ENCODE data around the gene BAG3. TPM values are rescaled to one million over a fixed set of nuclear protein-coding genes. Genes with fewer than 3 reads are reported as not detected.

BAG3 gene
- total RNA-seq, 2 experiments from 2014 or later = 27.1 to 27.6 TPM

DNA sequence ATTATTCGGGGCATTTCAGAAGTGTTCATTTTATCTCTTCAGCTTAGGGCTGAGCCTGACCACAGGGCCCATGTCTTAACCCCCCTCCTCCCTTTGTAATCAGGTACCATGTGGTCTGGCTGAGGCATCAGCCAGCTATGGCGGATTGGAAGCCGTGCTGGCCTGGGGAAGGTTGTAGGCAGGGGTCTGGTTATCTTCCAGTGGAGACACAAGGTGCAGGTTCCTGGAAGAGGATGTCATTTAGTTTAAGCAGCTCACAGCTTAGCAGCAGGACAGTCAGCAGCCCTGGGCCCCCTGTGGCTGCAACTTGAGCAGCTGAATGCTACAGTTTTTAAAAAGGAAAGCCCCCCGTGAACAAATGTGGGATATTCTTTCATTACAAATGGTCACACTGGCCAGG, 22.1 kb downstream of the BAG3 start:
- ChIA-PET CTCF (interaction anchor here (0.7 to 2.3 kb wide), 2 partner anchors 10 to 12 kb away, joined by 3 to 6 read pairs; no protein-coding TSS in a partner anchor), POLR2A (no interaction called here)
- no peaks in the 10 kb centered on the region for H3K27me3 Mint-ChIP-seq
- DNase-seq = no peak
- peaks cover 2% of the 10 kb centered on the region for H3K4me1 Mint-ChIP-seq
- H3K27ac Mint-ChIP-seq = peak overlapping the region; percentile 4
- H3K4me3 Mint-ChIP-seq = no peak overlapping the region
- peaks cover 49% of the 10 kb centered on the region for H3K36me3 Mint-ChIP-seq (ENCODE audit: low read depth)
- H3K9me3 Mint-ChIP-seq = no peaks in the 10 kb centered on the region

DNA sequence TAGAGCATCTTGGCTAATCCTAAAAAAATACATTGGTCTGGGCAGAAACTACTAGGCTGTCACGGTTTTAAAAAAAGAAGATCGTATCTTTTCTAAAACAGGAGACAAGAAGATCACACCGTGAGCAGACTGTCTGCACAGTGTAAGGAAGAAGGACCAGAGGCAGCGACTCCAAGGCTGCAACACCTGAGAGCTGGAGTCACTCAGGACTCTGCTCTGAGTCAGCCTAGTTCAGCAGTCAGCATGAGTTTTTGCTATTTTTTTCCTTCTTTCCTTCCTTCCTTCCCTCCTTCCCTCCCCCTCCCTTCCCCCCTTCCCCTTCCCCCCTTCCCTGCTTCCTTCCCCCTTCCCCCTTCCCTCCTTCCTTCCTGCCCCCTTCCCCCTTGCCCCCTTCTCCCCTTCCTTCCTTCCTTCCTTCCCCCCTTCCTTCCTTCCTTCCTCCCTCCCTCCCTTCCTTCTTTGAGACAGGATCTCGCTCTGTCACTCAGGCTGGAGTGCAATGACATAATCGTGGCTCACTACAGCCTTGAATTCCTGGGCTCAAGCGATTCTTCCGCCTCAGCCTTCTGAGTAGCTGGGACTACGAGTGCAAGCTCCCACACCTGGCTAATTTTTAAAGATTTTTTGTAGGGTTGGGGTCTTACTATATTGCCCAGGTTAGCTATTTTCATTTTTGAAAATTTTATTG, 24.4 kb downstream of the BAG3 start:
- Mint-ChIP-seq H3K27ac (no peak overlapping the region), H3K9me3 (no peaks in the 10 kb centered on the region), H3K4me3 (no peak overlapping the region), H3K27me3 (no peaks in the 10 kb centered on the region), H3K36me3 (ENCODE audit: low read depth) (peaks cover 48% of the 10 kb centered on the region), H3K4me1 (peaks cover 2% of the 10 kb centered on the region)
- DNase-seq = no peak
- ChIA-PET CTCF (interaction anchor here (1.3 to 1.7 kb wide), 2 partner anchors 10 to 11 kb away, joined by 4 to 5 read pairs; no protein-coding TSS in a partner anchor), POLR2A (no interaction called here)

- Mint-ChIP-seq H3K4me3 (no peak overlapping the region), H3K27ac (no peak overlapping the region)
- CTCF ChIA-PET = no interaction called here
These were observed 25.9 kb downstream of the BAG3 start for GRCh38 chr10:119677126-119677525.

DNA sequence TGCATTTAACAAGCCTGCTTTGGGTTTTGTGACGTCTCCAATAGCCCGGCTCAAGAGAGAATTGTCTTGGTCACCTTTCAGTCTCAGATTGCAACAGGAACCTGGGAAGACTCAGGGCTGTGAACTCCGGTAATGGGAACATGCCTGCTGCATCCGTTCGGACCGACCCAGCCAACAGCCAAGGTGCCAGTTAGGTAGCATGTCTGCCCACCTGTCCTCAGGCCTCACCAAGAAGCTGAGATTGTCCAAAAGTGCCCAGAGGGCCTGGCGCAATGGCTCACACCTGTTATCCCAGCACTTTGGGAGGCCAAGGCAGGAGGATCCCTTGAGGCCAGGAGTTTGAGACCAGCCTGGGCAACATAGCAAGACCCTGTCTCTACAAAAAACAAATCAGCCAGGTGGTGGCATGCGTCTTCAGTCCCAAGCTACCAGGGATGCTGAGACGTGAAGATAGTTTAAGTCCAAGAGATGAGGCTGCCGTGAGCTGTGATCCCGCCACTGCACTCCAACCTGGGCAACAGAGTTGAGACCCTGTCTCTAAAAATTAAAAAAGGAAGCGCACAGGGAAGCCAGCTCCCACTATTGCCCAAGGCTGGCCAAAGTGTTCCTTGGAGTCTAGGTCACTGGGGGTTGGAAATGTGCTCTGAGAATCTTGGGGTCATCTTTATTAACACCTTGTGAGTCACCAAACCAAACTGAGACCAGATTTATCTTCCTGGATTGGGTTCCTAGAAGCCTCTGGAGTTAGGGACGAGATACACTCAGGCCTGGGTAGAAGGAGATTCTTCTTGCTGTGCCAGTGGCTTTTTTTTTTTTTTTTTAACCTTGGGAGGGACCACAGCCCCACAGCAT, 26.9 kb downstream of the BAG3 start:
- POLR2A ChIA-PET = no interaction called here
- DNase-seq = no peak
- H3K9me3 Mint-ChIP-seq = no peaks in the 10 kb centered on the region
- peaks cover 10% of the 10 kb centered on the region for H3K4me1 Mint-ChIP-seq
- H3K36me3 Mint-ChIP-seq (ENCODE audit: low read depth) = peaks cover 28% of the 10 kb centered on the region
- H3K27me3 Mint-ChIP-seq = peaks cover 2% of the 10 kb centered on the region
- CTCF ChIA-PET = no interaction called here
- H3K4me3 Mint-ChIP-seq = no peak overlapping the region
- no peak overlapping the region for H3K27ac Mint-ChIP-seq

More at GRCh38 chr10:119677126-119677525, 25.9 kb downstream of the BAG3 start:
- POLR2A ChIA-PET = no interaction called here
- Mint-ChIP-seq H3K4me1 (peaks cover 9% of the 10 kb centered on the region), H3K9me3 (no peaks in the 10 kb centered on the region), H3K36me3 (ENCODE audit: low read depth) (peaks cover 37% of the 10 kb centered on the region), H3K27me3 (peaks cover 2% of the 10 kb centered on the region)
- no peak for DNase-seq

DNA sequence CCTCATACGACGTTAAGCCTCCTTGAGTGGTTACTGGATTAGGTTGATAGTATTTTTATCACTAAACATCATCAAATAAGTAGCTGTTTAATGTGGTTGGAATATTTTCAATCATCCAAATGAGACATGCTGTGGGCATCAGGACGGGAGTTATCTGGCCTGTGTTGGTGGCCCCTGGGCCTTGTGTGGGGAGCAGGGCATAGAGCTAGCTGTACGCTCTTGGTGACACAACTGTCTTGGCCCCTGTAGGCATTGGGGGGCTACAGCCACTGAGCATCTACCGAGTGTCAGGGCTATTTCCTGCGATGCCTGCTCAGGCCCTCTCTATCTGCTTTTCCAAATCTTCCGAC, 28.3 kb downstream of the BAG3 start:
- Mint-ChIP-seq H3K4me1 (peaks cover 10% of the 10 kb centered on the region), H3K27ac (no peak overlapping the region), H3K36me3 (ENCODE audit: low read depth) (peaks cover 18% of the 10 kb centered on the region), H3K27me3 (peaks cover 2% of the 10 kb centered on the region), H3K4me3 (no peak overlapping the region), H3K9me3 (no peaks in the 10 kb centered on the region)
- ChIA-PET POLR2A (no interaction called here), CTCF (interaction anchor here (0.6 to 1.0 kb wide), 2 partner anchors 15 to 70 kb away, joined by 3 read pairs; no protein-coding TSS in a partner anchor)
- no peak for DNase-seq

GRCh38 chr10:119680050-119680449, 28.9 kb downstream of the BAG3 start:
- Mint-ChIP-seq H3K9me3 (no peaks in the 10 kb centered on the region), H3K27me3 (peaks cover 2% of the 10 kb centered on the region), H3K4me3 (no peak overlapping the region), H3K4me1 (peaks cover 10% of the 10 kb centered on the region), H3K27ac (no peak overlapping the region), H3K36me3 (ENCODE audit: low read depth) (peaks cover 17% of the 10 kb centered on the region)
- ChIA-PET CTCF (interaction anchor here (1.0 kb wide), 1 partner anchor 15 kb away, joined by 3 read pairs; no protein-coding TSS in a partner anchor), POLR2A (no interaction called here)
- no peak for DNase-seq

DNA sequence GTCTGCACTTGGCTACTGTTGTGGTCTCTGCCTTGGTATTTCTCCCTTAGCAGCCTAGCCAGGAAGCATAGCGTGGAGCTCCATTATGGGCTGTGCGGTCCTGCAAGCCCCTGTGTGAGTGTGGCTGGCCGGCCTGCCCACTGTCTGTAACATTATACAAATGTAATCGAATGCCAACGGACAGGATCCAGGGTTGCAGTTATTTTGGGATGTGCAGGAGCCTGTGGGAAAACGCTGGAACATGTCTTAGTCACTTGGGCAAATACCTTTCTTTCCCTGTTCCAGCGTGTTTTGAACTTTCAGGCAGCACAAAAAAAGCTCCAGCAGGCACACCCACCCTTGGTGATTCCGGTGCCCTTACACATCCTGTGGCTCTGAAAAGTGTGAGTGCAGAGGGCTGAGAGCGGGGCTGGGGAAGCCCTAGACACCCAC, 29.5 kb downstream of the BAG3 start:
- DNase-seq = no peak
- peaks cover 17% of the 10 kb centered on the region for H3K36me3 Mint-ChIP-seq (ENCODE audit: low read depth)
- H3K27ac Mint-ChIP-seq = no peak overlapping the region
- H3K4me3 Mint-ChIP-seq = no peak overlapping the region
- peaks cover 2% of the 10 kb centered on the region for H3K27me3 Mint-ChIP-seq
- no peaks in the 10 kb centered on the region for H3K9me3 Mint-ChIP-seq
- ChIA-PET POLR2A (no interaction called here), CTCF (no interaction called here)
- peaks cover 10% of the 10 kb centered on the region for H3K4me1 Mint-ChIP-seq

DNA sequence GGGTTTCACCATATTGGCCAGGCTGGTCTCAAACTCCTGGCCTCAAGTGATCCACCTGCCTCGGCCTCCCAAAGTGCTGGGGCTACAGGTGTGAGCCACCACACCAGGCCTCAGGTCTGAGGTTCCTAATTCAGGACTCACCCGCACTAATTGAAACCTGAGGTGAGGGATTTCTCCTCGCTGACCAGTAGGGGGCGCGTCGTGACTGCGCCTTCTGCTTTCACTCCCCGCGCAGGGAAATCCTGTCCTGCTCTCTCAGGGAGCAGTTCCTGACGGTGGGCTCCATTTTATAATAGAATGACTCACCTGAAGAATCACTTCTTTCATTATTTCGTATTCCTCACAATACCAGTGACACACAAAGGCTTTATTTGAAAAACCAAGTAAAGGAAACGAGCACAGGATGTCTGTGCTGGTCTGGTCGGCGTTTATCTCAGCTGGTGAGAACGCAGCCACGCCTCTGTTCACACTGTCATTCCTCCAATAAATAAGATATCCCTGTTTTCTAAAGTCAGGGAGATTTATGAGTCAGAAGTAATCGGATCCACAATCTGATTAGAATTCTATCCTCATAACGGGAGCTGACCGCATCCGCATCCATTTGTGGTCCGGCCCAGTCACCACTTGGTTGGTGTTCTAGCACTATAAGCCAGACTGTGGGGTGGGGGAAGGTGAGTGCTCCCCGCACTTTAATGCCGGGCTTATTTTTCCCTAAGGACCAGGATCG, 35.4 kb downstream of the BAG3 start:
- Mint-ChIP-seq H3K27ac (peak overlapping the region; percentile 52), H3K4me1 (peaks cover 21% of the 10 kb centered on the region), H3K36me3 (ENCODE audit: low read depth) (no peaks in the 10 kb centered on the region), H3K4me3 (peak overlapping the region; percentile 40), H3K9me3 (no peaks in the 10 kb centered on the region), H3K27me3 (peaks cover 2% of the 10 kb centered on the region)
- ChIA-PET CTCF (interaction anchor here (0.7 to 3.3 kb wide), 16 partner anchors 12 to 291 kb away, joined by 3 to 14 read pairs (median 4); no protein-coding TSS in a partner anchor), POLR2A (no interaction called here)
- DNase-seq = peak; percentile 80

DNA sequence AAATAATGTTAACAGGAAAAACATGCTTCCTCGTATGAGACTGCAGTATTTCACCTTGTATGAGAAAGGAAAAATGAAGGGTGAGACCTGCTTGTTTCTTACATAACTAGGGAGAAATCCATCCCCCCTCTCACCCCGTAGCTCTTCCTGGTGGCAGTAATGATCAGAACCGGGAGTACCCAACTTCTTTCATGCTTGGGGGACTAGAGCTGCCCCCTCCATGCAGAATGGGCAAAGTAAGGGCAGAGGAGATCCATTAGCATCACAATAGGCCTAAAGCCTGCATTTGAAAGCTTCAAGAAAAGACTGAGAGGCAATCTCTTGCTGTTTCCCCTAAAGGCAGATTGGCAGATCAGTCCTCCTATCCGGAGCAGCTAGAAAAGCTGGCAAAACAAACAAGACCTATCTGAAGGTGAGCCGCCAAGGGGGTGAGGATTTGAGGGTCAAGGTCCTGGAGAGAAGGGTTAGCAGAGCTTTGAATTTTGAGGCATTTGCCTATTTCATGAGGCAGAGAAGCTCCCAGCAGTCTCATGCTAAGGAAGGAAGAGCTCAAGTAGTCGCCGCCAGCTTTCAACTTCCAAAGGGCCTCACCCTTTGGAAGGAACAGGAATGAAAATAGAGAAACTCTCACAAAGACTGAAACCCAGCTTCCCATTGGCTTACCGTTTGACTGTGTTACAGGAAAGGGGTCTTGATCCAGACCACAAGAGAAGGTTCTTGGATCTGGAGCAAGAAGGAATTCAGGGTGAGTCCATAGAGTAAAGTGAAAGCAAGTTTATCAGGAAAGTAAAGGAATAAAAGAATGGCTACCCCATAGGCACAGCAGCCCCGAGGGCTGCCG, 36.2 kb downstream of the BAG3 start:
- no peak overlapping the region for H3K4me3 Mint-ChIP-seq

GRCh38 chr10:119688033-119688508, 36.9 kb downstream of the BAG3 start:
- H3K27ac Mint-ChIP-seq = no peak overlapping the region
- no peak for DNase-seq
- no peaks in the 10 kb centered on the region for H3K36me3 Mint-ChIP-seq (ENCODE audit: low read depth)
- no peaks in the 10 kb centered on the region for H3K27me3 Mint-ChIP-seq
- ChIA-PET CTCF (interaction anchor here (0.7 to 2.3 kb wide), 5 partner anchors 14 to 172 kb away, joined by 3 to 14 read pairs (median 4); no protein-coding TSS in a partner anchor), POLR2A (no interaction called here)
- no peaks in the 10 kb centered on the region for H3K9me3 Mint-ChIP-seq
- H3K4me3 Mint-ChIP-seq = no peak overlapping the region
- peaks cover 16% of the 10 kb centered on the region for H3K4me1 Mint-ChIP-seq

More for the DNA sequence above, 36.2 kb downstream of the BAG3 start:
- peaks cover 16% of the 10 kb centered on the region for H3K4me1 Mint-ChIP-seq
- DNase-seq = no peak
- no peak overlapping the region for H3K27ac Mint-ChIP-seq
- ChIA-PET CTCF (interaction anchor here (0.7 to 3.3 kb wide), 15 partner anchors 11 to 292 kb away, joined by 3 to 14 read pairs (median 3); no protein-coding TSS in a partner anchor), POLR2A (no interaction called here)
- no peaks in the 10 kb centered on the region for H3K27me3 Mint-ChIP-seq
- H3K9me3 Mint-ChIP-seq = no peaks in the 10 kb centered on the region
- H3K36me3 Mint-ChIP-seq (ENCODE audit: low read depth) = no peaks in the 10 kb centered on the region

DNA sequence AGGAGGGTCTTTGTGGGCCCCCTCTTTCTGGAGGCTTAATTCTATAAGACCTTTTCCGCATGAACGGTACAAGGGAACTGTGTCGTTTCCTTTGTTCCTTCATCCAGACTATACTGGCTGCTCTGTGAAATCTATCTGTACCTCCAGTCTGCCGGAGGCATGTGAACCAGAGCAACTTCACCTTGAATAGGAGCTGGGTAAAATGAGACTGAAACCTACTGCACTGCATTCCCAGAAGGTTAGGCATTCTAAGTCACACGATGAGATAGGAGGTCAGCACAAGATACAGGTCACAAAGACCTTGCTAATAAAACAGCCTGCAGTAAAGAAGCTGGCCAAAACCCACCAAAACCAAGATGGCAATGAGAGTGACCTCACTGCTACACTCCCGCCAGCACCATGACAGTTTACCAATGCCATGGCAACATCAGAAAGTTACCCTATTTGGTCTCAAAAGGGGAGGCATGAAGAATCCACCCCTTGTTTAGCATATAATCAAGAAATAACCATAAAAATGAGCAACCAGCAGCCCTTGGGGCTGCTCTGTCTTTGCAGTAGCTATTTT, 37.9 kb downstream of the BAG3 start:
- no peak for DNase-seq
- H3K9me3 Mint-ChIP-seq = no peaks in the 10 kb centered on the region
- no peaks in the 10 kb centered on the region for H3K36me3 Mint-ChIP-seq (ENCODE audit: low read depth)
- H3K4me1 Mint-ChIP-seq = peaks cover 17% of the 10 kb centered on the region
- H3K4me3 Mint-ChIP-seq = no peak overlapping the region
- POLR2A ChIA-PET = no interaction called here
- CTCF ChIA-PET = interaction anchor here (0.6 to 0.8 kb wide), 2 partner anchors 15 to 170 kb away, joined by 3 read pairs; no protein-coding TSS in a partner anchor
- no peaks in the 10 kb centered on the region for H3K27me3 Mint-ChIP-seq
- no peak overlapping the region for H3K27ac Mint-ChIP-seq

DNA sequence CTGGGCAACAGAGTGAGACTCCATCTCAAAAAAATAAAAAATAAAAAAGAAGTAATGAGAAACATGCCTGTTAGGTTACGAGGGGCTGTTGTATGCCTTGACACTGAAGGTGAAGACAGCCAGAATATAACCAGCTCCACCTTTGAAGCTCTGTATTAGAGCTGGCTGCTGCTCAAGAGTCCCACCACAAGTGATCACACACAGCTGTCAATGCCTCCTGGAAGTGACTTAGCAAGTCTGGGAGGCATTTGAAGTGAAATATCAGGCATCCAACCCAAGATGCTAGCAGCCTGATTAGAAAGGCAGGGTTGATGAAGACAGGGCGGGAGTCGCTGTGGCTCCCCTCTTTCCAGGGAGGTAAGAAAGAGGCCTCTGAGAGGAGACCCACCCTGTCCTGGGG, 40.5 kb downstream of the BAG3 start:
- no peak overlapping the region for H3K27ac Mint-ChIP-seq

More for the DNA sequence above, 40.5 kb downstream of the BAG3 start:
- no peaks in the 10 kb centered on the region for H3K9me3 Mint-ChIP-seq
- no peak overlapping the region for H3K4me3 Mint-ChIP-seq
- ChIA-PET POLR2A (no interaction called here), CTCF (no interaction called here)
- DNase-seq = no peak
- H3K27me3 Mint-ChIP-seq = peaks cover 2% of the 10 kb centered on the region
- H3K36me3 Mint-ChIP-seq (ENCODE audit: low read depth) = no peaks in the 10 kb centered on the region
- peaks cover 12% of the 10 kb centered on the region for H3K4me1 Mint-ChIP-seq

Data from activated CD4-positive, alpha-beta T cell treated with anti-CD3 and anti-CD28 coated beads, Interleukin-2, amount 10 ng/mL, durations not matched to agents 7 days and 5 days (primary cell).